Esophagus squamous epithelium (tissue), 4 donors: ENCODE results near the gene HECTD2.

Experiments
- POLR2A ChIP-seq, 4 donors: fragments of 450-650 bp; IDR thresholded peaks; one replicate each; pipeline ENCODE4 v1.6.1; 2017; ENCODE audit warnings: antibody characterized with exemption in 4 of 4, mild to moderate bottlenecking in 4 of 4, moderate library complexity in 3 of 4
- TF ChIP-seq, protein P1 (sequence below), 6 experiments: fragments of 450-650 bp in 4 of 6; fragments of 200-600 bp in 2 of 6; sonication (generic) in 2 of 6; IDR thresholded peaks; one replicate each; pipeline ENCODE4 v1.5.1; 2016 to 2019; ENCODE audit warnings: antibody characterized with exemption in 6 of 6, mild to moderate bottlenecking in 4 of 6, moderate library complexity in 4 of 6

DNA sequence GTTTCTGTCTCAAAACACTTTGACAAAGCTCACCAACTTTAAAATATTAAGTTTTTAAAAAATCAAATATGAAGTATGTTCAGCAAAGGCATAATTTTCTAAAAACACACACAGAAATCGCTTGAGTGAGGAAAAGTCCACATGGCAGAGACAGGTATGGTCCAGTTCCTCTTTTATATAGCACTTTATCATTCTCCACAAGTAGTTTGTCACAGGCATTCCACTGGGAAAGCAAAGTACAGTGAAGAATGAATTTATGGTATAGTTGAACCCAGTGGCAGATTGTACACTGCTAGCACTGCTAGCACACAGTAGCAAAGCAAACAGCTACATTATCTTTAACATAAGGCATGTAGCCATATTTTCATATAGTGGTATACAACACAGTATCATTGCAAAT is 102.3 kb downstream of the HECTD2 start:
- TF ChIP-seq, protein P1, sequence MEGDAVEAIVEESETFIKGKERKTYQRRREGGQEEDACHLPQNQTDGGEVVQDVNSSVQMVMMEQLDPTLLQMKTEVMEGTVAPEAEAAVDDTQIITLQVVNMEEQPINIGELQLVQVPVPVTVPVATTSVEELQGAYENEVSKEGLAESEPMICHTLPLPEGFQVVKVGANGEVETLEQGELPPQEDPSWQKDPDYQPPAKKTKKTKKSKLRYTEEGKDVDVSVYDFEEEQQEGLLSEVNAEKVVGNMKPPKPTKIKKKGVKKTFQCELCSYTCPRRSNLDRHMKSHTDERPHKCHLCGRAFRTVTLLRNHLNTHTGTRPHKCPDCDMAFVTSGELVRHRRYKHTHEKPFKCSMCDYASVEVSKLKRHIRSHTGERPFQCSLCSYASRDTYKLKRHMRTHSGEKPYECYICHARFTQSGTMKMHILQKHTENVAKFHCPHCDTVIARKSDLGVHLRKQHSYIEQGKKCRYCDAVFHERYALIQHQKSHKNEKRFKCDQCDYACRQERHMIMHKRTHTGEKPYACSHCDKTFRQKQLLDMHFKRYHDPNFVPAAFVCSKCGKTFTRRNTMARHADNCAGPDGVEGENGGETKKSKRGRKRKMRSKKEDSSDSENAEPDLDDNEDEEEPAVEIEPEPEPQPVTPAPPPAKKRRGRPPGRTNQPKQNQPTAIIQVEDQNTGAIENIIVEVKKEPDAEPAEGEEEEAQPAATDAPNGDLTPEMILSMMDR (IDR thresholded peaks at IDR 0.05), result no peak
- TF ChIP-seq POLR2A (IDR thresholded peaks at IDR 0.05), result no peak
